ENCODE measurements around the gene TEAD4.

Gene TEAD4

GRCh38 chr12:2959192-2959504 is at the start of gene TEAD4:
TEAD4 (plus strand) TSS chr12:2959397.
- H3K4me3 ChIP-seq (replicated peaks; ENCODE audit: low read depth, low read length): peak within 1 kb of the TSS; percentile 63
- no peak for TF ChIP-seq CTCF (IDR thresholded peaks at IDR 0.05; ENCODE audit: low read length, missing control alignments)
- DNase-seq (ENCODE audit: low read depth): peak; percentile 79

GRCh38 chr12:2912216-2912575 is 47.0 kb upstream of the TEAD4 start:
- DNase-seq (ENCODE audit: low read depth): no peak
- no peak for TF ChIP-seq CTCF (IDR thresholded peaks at IDR 0.05; ENCODE audit: low read length, missing control alignments)
- H3K4me3 ChIP-seq (replicated peaks; ENCODE audit: low read depth, low read length): no peak overlapping the region

GRCh38 chr12:2919249-2919648 is 39.9 kb upstream of the TEAD4 start:
- no peak for DNase-seq (ENCODE audit: low read depth)
- H3K4me3 ChIP-seq (replicated peaks; ENCODE audit: low read depth, low read length): no peak overlapping the region
- no peak for TF ChIP-seq CTCF (IDR thresholded peaks at IDR 0.05; ENCODE audit: low read length, missing control alignments)

GRCh38 chr12:2922329-2922728 is 36.9 kb upstream of the TEAD4 start:
- no peak for TF ChIP-seq CTCF (IDR thresholded peaks at IDR 0.05; ENCODE audit: low read length, missing control alignments)
- no peak overlapping the region for H3K4me3 ChIP-seq (replicated peaks; ENCODE audit: low read depth, low read length)
- no peak for DNase-seq (ENCODE audit: low read depth)

GRCh38 chr12:2923057-2923456 is 36.1 kb upstream of the TEAD4 start:
- no peak for DNase-seq (ENCODE audit: low read depth)

GRCh38 chr12:2924019-2924418 is 35.2 kb upstream of the TEAD4 start:
- TF ChIP-seq CTCF (IDR thresholded peaks at IDR 0.05; ENCODE audit: low read length, missing control alignments): no peak
- peak; percentile 20 for DNase-seq (ENCODE audit: low read depth)
- no peak overlapping the region for H3K4me3 ChIP-seq (replicated peaks; ENCODE audit: low read depth, low read length)

More at GRCh38 chr12:2923057-2923456, 36.1 kb upstream of the TEAD4 start:
- no peak for TF ChIP-seq CTCF (IDR thresholded peaks at IDR 0.05; ENCODE audit: low read length, missing control alignments)
- no peak overlapping the region for H3K4me3 ChIP-seq (replicated peaks; ENCODE audit: low read depth, low read length)

- TF ChIP-seq CTCF (IDR thresholded peaks at IDR 0.05; ENCODE audit: low read length, missing control alignments): no peak
- no peak overlapping the region for H3K4me3 ChIP-seq (replicated peaks; ENCODE audit: low read depth, low read length)
- DNase-seq (ENCODE audit: low read depth): no peak
Observed at GRCh38 chr12:2925322-2925995, 33.7 kb upstream of the TEAD4 start.
